LNCaP clone FGC (cell line): ENCODE results near the gene CEMP1.

Experiments used
- DNase-seq: peaks from one replicate; pipeline ENCODE4 v3.0.0-alpha.2; 2011; ENCODE audit warnings: low read depth
- H3K4me3 ChIP-seq: 2 replicates; pipeline ENCODE4 v1.5.1; 2011; ENCODE audit warnings: mild to moderate bottlenecking, low read depth, low read length, control low read depth
- CTCF ChIP-seq: IDR thresholded peaks from 2 replicates; pipeline ENCODE4 v1.5.1; 2012; ENCODE audit warnings: mild to moderate bottlenecking; ENCODE audit not compliant: control insufficient read depth, insufficient read depth; ENCODE audit errors: extremely low read depth

CEMP1 gene

GRCh38 chr16:2497695-2498484 lies 33.3 kb downstream of the CEMP1 start:
- no peak for DNase-seq
- TF ChIP-seq CTCF = no peak
- H3K4me3 ChIP-seq = no peak overlapping the region

GRCh38 chr16:2497116-2497630 lies 34.0 kb downstream of the CEMP1 start:
- H3K4me3 ChIP-seq = 0 out of 2 replicates have a peak overlapping the region, but pooled peaks have one; percentile 2
- 0 out of 2 replicates have a peak, but pooled peaks have one; percentile 19 for TF ChIP-seq CTCF
- DNase-seq = peak; percentile 46

- no peak overlapping the region for H3K4me3 ChIP-seq
- DNase-seq = no peak
- TF ChIP-seq CTCF = no peak
These were observed 34.7 kb downstream of the CEMP1 start for GRCh38 chr16:2496223-2497115.

- no peak overlapping the region for H3K4me3 ChIP-seq
- no peak for TF ChIP-seq CTCF
- no peak for DNase-seq
These were observed 36.2 kb downstream of the CEMP1 start for GRCh38 chr16:2495041-2495440.

- no peak for TF ChIP-seq CTCF
- no peak overlapping the region for H3K4me3 ChIP-seq
- DNase-seq = no peak
These were observed 36.6 kb downstream of the CEMP1 start for GRCh38 chr16:2494616-2495015.

- no peak for TF ChIP-seq CTCF
- no peak overlapping the region for H3K4me3 ChIP-seq
- DNase-seq = no peak
These were observed 37.6 kb downstream of the CEMP1 start for GRCh38 chr16:2493605-2494004.
